ENCODE data around the gene CUX1.

CUX1 gene

GRCh38 chr7:102279537-102280400, 462.3 kb downstream of the CUX1 start (continued):
- TF ChIP-seq ZNF843 (tag by site-specific recombination; IDR thresholded peaks at IDR 0.05) (no peak), ZNF311 (tag by site-specific recombination; IDR thresholded peaks at IDR 0.05; ENCODE audit: borderline replicate concordance) (no peak), ZNF596 (tag by site-specific recombination; IDR thresholded peaks at IDR 0.05) (no peak), ZNF26 (tag by site-specific recombination; IDR thresholded peaks at IDR 0.05) (no peak), ZNF391 (tag by site-specific recombination; IDR thresholded peaks at IDR 0.05; ENCODE audit: borderline replicate concordance, low read depth) (no peak), ZNF266 (tag by site-specific recombination; IDR thresholded peaks at IDR 0.05; ENCODE audit: low read depth) (no peak), ZNF785 (tag by site-specific recombination; IDR thresholded peaks at IDR 0.05) (no peak), ZNF148 (tag by site-specific recombination; IDR thresholded peaks at IDR 0.05; ENCODE audit: borderline replicate concordance) (no peak), ZNF777 (tag by site-specific recombination; IDR thresholded peaks at IDR 0.05; ENCODE audit: borderline replicate concordance) (no peak), KLF17 (tag by site-specific recombination; IDR thresholded peaks at IDR 0.05) (peak; percentile 42; the same call in 1 of the 2 replicates), ZIC2 (tag by site-specific recombination; IDR thresholded peaks at IDR 0.05) (no peak), SCRT2 (tag by site-specific recombination; IDR thresholded peaks at IDR 0.05) (no peak), ZNF362 (tag by site-specific recombination; IDR thresholded peaks at IDR 0.05) (no peak), ZNF747 (tag by site-specific recombination; IDR thresholded peaks at IDR 0.05) (no peak), ZNF223 (tag by site-specific recombination; IDR thresholded peaks at IDR 0.05) (no peak), SP7 (tag by site-specific recombination; IDR thresholded peaks at IDR 0.05) (peak; percentile 40), ZNF202 (tag by site-specific recombination; IDR thresholded peaks at IDR 0.05; ENCODE audit: borderline replicate concordance) (no peak), OVOL3 (tag by site-specific recombination; IDR thresholded peaks at IDR 0.05) (no peak), ZSCAN30 (tag by site-specific recombination; IDR thresholded peaks at IDR 0.05) (peak; percentile 73), ZFP37 (tag by site-specific recombination; IDR thresholded peaks at IDR 0.05) (no peak), ZNF514 (tag by site-specific recombination; IDR thresholded peaks at IDR 0.05) (no peak), ZNF18 (tag by site-specific recombination; IDR thresholded peaks at IDR 0.05) (no peak), PRDM6 (tag by site-specific recombination; IDR thresholded peaks at IDR 0.05) (no peak), ZBTB11 (tag by site-specific recombination; conservative IDR thresholded peaks at IDR 0.05; ENCODE audit: low read depth) (no peak), OSR2 (tag by site-specific recombination; IDR thresholded peaks at IDR 0.05) (no peak), ZNF560 (tag by site-specific recombination; IDR thresholded peaks at IDR 0.05; ENCODE audit: borderline replicate concordance) (no peak)
